Superior temporal gyrus (tissue), 1 donor: Measurements from ENCODE around the gene RHBDD3.

ENCODE experiments used
- DNase-seq: peaks from one replicate; pipeline ENCODE4 v3.0.0-alpha.2; 2016; ENCODE audit errors: extremely low spot score

The RHBDD3 gene

DNA sequence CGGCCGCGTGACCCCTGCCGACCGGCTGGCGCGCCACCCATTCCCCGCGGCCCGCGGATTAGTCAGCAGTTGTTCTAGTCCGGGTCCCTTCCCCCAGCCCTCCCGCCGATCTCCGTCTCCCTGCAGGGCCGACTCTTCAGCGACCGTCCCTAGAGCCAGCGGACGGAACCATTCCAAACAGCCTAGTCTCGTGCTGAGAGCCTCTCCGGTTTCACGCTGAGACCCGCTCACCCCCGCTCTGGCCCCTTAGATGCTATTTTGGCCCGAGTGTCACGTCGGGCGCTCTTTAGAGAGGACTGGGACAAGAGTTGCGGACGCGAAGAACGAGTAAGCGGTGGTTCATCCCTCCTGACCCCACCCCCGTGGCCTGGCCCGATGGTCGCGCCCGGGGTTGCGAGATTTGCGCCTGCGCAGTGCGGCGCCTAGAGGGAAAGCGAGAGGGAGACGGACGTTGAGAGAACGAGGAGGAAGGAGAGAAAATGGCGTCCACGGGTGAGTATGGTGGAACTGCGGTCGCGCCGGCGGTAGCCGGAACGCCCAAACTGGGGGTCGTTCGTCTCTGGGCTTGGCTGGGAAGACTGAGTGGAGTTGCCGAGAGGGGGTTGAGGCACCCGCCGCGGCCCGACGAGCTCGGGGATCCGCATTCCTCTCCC lies at the start of gene RHBDD3, which contains the start of gene EWSR1:
Gene RHBDD3, minus strand, starts transcription at position 124 of the 653 bp plus-strand sequence. CDS start 2,355 bp downstream, outside the sequence.
Gene EWSR1, plus strand, starts transcription at position 411 of the 653 bp plus-strand sequence. Its CDS starts 69 bp downstream, at position 480.
- peak; percentile 97 for DNase-seq

DNA sequence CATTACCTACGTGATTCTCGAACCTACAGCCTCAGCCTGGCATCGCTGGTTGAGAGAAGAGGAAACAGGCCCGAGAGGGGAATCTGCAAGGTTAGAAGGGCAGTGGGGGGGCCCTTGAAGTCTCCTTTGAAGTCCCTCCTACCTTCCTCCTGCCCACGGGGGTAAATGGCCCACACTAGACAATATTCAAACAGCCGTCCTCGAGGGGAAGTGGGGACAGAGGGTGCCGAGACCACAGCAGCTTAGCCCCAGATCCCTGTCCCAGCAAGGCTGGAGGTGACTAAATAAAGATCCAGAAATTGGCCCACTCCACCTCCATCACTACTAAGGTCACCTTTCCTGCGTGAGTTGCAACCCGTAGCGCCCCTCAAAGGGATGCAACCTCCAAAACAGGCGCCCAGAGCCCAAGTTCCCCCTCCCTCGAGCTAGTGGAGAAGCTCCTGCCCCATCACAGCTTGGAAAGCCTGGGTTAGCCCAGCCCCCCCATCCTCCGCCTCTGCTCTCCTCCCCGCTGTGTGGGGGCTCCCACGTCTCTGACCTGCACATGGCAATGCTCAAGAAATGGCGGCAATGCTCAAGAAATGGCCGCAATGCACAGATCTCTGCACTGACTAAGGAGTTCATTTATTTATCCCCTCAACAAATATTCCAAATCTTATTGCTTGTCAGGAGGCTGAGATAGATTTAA lies 48.5 kb upstream of the RHBDD3 start:
- no peak for DNase-seq

DNA sequence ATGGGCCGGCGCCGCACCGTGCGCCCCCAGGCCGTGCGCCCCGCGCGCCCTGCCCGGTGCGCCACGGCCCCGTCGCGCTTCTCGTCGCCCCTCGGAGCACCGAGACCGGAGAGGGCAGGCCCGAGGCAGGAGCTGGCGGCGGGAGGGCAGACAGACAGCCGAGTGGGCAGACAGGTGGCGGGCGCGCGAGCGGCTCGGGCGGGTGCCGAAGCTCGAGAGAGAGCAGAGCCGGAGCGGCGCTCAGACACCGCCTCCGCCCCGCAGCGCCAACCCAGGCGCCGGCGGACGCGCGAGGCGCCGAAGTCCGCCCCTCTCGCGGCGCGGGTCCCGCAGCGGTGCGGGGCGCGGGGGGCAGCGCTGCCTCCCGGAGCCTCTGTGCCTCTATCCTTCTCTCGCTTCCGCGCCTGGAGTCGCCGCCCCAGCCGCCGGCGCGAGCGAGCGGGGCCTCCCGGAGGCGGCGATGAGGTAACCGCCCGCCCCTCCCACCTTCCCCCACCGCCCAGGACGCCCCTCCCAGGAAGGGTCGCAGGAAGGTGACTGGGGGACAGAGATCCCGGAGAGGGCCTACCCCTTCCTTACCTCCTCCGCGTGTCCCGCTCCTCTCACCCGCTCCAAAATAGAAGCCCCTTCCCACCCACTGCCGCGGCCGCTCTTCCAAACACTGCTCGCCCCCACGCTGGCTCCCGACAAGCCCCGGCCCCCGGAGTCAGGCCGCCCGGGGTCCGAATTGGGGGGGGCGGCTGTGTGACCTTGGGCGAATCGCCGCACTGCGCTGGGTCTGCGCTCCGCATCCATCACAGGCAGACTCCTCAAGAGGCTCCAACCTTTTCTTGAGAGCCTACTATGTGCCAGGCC lies 47.7 kb upstream of the RHBDD3 start, which contains the start of gene RASL10A:
Gene RASL10A, minus strand, starts transcription at position 412 of the 855 bp plus-strand sequence. CDS start 451 bp downstream, outside the sequence.
- no peak for DNase-seq

DNA sequence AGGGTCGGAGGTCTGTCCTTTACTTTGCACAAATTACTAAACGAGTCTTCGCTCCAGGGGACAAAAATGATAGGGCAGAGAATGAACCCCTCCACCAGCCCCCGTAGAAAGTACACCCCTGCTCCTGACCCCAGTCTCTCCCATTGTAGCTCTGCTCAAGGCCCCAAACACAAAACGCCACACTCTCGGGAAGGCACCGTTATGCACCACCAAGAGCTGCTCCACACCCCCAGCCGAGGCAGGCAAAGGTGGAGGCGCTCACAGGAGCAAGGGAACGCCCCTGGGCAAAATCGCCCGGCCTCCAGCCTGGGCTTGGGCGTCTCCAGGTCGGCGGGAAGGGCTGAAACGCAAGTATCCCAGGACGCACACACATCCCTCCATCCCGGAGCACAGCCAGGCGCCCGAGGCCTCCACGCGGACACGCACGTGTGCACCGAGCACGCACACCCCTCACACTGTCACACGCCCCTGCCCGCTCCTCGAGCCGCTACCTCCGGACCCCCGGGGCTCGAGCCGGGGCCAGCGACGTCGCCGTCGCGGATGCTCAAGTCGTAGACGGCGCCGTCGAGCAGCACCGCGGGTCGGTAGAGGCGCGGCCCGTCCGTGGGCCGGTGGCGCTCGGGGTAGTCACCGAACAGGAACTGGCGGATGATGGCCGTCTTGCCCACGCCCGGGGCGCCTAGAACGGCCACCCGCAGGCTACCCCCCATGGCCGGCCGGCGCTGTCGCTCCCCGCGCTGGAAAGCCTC lies 46.9 kb upstream of the RHBDD3 start:
- no peak for DNase-seq

DNA sequence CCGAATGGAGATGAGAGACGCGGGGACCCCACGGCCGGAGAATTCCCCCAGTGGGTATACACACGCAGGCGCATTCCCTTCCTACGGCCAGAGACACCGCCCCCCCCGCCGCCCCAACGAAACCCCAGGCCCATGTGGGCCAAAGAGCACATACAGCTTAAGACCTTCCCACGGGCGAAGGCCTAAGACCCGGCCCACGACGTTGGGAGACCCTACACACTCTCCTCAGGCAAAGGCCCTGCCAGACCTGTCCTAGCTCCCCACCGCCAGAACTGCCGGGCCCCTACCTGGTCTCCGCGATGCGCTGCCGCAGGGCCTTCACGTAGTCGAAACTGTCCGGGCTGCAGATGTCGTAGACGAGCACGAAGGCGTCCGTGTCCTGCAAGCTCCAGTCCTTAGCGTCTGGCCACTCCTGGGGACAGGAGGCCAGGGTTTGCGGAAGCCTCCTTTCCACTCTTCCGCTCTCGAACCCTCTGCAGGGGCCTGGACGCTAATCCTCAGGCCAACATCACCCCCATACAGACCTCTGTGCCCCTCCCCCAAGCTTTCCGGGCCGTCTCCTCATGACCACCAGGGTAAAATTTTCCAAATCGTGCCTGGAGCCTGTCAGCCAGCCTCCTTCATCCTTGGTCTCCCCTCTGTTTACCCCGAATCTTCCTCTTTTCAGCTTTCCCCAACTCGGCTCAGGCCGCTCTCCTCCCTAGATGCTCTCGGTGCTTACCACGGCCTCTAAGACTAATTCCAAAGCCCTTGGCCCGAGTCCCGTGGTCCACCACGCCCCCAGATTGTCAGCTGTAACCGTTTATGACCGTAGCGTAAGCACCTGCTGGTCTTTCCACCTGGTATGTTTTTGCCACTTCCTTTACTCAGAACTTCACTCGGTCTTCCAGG lies 46.0 kb upstream of the RHBDD3 start:
- peak; percentile 20 for DNase-seq

DNA sequence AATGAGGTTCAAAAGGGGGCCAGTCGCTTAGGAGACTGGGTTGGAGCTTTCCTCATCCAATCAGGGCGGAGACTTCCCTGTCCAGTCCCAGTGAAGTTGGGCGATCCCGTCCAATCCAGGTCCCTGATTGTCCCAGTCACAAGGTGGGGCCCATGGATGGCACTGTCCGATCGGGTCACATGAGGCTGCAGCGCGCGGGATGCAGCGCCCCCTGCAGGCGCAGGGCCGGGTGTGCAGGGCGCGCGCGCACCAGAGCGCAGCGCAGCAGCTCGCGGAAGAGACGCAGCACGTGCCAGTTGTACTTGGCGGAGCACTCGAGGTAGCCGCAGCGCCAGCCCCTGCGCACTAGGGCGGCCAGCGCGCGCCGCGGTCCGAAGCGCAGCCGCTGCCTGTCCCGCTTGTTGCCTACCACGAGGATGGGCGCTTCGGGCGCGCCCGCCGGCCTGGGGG lies 45.4 kb upstream of the RHBDD3 start:
- no peak for DNase-seq

DNA sequence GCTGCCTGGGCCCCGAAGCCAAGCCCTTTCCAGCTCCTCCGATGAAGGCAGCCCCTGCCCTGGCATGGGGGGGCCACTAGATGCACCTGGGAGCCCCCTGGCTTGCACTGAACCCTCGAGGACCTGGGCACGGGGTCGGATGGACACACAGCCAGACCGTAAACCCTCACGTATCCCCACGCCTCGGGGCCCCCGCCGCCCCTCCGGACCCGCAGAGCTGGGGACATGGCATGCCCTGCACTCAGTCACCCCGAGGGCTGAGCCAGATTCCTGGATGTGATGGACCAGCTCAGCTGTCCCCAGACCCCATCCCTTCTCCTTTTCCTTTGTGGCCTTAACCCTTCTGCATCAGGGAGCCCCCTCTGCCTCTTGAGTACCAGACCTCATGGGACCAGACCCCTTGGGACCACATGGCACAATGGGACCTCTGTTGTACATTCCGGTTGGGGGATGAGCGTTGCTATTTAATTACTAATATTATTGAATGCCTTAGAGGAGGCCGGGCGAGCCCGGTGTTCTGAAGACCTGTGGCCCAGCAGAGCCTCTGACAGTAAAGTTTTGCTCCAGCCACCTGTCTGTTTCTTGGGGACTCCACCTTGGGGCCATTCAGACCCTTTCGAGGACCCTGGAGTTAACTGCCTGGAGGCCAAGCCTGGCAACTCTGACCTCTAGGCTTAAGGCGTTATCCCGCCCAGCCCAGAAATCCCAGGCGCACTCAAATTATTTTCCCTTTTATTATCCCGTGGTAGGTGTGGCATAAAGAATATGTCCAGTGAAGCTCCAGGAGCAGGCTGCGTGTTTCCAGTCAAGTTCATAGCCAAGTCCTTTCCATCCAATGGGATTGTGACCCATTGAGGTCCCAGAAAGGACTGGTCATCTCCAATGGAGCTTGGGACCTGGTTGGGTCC lies 44.7 kb upstream of the RHBDD3 start:
- DNase-seq = no peak

DNA sequence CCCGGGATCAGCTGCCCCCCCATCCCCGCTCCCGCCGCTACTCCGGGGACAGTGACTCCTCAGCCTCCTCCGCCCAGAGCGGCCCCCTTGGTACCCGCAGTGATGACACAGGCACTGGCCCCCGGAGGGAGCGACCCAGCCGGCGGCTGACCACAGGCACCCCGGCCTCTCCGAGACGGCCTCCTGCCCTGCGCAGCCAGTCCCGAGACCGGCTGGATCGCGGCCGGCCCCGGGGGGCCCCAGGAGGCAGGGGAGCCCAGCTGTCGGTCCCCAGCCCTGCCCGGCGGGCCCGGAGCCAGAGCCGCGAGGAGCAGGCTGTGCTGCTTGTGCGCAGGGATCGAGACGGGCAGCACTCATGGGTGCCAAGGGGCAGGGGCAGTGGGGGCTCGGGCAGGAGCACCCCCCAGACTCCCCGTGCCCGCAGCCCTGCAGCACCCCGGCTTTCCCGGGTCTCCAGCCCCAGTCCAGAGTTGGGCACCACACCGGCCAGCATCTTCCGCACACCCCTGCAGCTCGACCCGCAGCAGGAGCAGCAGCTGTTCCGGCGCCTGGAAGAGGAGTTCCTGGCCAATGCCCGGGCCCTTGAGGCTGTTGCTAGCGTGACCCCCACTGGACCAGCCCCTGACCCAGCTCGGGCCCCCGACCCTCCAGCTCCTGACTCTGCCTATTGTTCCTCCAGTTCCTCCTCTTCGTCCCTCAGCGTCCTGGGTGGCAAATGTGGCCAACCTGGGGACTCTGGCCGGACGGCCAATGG lies 43.9 kb upstream of the RHBDD3 start:
- no peak for DNase-seq

DNA sequence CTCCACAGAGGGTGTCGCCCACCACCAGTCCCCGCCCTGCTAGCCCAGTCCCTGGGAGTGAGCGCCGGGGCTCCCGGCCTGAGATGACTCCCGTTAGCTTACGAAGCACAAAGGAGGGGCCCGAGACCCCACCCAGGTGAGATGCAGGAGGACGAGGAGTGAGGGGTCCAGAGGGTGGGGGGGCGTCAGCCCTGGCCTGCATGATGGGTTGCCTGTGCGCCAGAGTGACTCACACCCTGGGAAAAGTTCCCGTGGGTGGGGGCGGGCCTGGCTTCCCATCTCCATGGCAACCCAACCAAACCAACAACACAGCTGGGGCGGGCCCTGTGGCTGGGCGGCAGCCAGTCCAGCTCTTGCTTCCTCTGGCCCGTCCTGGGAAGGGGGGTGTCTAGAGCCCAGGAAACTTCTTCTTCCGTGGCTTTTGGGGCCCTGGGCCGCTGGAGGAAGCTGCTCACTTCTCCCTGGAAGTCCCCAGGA lies 43.1 kb upstream of the RHBDD3 start:
- peak; percentile 95 for DNase-seq

DNA sequence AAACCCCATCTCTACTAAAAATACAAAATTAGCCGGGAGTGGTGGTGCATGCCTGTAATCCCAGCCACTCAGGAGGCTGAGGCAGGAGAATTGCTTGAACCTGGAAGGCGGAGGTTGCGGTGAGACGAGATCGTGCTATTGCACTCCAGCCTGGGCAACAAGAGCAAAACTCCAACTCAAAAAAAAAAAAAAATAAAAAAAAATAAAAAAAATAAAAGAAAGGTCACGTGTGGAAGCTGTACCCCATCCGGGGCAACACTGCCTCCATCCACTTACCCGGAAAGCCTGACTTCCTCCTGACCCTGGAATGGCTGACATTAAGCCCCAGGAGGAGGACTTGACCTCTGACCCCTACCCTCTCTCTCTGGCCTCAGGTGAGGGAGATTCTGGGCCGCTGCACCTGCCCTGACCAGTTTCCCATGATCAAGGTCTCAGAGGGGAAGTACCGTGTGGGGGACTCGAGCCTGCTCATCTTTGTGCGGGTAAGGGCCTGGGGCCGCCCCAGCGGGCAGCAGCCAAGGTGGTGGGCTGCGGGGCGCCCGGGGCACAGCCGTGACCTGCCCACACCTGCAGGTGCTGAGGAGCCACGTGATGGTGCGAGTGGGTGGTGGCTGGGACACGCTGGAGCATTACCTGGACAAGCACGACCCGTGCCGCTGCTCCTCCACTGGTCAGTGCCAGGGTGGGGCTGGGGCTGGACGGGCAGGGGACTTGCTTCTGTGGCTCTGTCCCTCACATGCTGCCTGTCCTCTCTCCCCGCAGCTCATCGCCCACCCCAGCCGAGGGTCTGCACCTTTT lies 42.5 kb upstream of the RHBDD3 start:
- no peak for DNase-seq

DNA sequence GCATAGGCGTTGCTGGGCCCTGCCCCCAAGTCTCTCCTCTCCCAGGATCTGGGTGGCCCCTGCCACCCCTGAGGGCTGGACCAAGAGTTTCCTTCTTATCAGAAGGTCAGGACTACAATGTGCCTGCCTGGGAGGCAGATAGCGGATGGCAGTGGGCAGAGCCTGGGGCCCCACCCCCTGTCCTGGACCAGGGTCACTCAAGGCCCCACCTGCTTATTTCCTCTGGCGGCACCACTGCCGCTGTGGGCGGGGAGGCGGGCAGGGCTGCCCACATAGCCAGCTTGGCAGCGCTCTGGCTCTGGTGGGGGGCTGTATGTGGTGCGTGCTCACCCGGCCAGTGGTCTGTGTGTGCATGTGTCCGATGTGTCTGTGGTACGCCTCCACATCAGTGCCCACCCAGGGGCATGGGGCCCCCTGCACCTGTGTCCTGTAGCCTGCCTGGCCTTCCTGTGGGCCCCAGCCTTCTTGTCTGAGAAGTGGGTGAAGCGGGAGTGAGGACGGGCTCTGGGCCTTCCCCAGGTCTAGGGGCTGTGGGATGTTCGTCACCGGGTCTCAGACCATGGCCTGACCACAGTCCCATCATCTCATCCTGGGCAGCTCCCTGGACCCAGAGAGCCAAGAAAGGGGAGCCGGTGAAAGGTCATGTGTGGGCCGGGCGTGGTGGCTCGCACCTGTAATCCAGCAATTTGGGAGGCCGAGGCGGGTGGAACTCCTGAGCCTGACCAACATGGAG lies 41.7 kb upstream of the RHBDD3 start:
- DNase-seq = no peak

DNA sequence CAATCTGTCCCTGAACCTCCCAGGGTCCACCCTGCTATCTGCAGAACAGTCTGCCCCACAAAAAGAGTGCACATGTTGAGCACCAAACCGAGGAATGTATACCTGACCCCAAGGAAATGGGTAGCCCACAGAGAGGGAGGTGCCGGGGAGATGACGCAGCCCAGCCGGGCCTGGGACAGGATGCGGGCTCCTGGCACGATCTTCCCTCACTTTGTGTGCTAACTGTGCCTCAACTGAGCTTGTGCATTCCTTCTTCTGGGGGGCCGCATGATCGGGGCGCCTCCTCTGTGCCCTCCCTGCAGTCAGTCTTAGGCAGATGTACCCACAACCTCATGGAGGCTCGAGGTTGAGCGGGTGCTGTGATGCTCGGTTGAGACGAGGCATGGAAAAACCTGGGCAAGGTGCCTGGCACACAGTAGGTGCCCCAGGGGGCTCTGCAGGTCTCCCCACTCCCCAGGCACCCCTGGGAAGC lies 41.0 kb upstream of the RHBDD3 start:
- DNase-seq = no peak

DNA sequence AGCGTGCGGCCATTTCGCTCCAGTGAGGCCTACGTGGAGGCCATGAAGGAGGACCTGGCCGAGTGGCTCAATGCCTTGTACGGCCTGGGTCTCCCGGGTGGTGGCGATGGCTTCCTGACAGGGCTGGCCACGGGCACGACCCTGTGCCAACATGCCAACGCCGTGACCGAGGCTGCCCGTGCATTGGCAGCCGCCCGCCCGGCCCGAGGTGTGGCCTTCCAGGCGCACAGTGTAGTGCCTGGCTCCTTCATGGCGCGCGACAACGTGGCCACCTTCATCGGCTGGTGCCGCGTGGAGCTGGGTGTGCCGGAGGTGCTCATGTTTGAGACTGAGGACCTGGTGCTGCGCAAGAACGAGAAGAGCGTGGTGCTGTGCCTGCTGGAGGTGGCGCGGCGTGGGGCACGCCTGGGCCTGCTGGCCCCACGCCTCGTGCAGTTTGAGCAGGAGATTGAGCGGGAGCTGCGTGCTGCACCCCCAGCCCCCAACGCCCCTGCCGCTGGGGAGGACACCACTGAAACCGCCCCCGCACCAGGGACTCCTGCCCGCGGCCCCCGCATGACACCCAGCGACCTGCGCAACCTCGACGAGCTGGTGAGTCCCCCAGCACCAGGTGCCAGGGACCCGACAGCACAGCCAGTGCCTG lies 40.5 kb upstream of the RHBDD3 start:
- DNase-seq = no peak

DNA sequence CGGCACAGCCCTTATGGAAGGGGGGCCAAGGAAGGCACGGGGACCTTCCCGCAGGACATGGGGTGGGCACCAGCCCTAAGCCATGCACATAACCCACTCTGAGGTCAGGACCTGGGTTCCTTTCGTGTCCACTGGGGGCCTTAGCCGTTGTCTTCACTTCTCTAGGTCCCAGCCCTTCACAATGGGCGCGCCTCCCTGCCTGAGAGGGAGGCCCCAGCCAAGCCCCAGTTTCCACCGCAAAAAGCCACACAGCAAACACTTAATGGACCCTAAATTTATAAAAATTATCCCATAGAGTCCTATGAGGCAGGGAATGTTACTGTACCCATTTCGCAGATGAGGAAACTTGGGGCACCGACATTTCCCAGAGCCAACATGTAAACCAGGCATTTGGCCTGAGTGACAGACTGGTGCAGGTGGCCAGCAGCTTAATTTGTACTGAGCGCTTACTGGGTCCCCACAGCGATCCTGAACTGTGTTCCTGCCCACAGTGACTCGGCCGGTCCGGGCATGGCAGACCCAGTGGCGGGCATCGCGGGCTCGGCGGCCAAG lies 39.9 kb upstream of the RHBDD3 start:
- DNase-seq = no peak

DNA sequence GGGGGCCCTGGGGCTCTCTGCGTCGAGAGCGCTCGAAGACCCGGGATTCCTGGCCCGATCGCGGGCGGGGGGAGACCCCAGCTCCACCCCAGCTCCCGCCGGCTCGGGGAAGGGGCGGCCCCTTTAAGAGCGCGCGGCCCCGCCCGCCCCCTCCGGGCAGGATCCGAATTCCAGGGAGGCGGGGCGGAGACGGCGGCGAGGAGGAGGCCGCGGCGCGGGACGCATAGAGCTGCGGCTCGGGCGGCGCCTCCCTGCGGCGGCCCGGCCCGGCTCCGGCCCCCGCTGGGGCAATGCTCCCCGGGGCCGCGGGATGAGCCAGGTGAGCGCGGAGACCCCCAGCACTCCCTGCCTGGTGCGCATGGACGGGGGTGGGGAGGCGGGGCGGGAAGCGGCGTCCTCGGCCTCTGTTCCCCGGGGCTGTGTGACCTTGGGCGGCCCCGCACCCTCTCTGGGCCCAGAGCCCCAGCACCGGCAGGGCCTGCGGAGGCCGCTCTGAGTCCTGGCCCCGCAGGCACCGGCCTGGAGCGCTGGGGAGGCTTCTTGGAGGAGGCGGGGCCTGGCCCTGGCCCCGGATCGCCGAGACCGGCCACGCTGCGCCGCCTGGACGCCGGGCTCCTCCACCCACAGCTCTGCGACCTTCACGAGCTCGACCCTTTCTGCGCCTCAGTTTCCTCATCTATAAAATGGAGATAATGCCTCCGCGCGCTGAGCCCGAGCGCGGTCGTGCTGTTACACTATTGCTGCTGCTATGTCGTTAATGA lies 39.2 kb upstream of the RHBDD3 start:
- DNase-seq = no peak
